IMR-90 (cell line): ENCODE data around the gene CMC1. TPM values are rescaled to one million over a fixed set of nuclear protein-coding genes. Genes with fewer than 3 reads are reported as not detected.

Experiments used
- ATAC-seq: fragments of 200-7000 bp; cut with Tn5 transposase; 2 replicates; pipeline ENCODE4 v1.9.1; 2020; ENCODE audit warnings: low read depth, mild to moderate bottlenecking, moderate library complexity
- BruUV-seq: library from RNA; stranded (reverse); fragments of 400-500 nt; replicated peaks from 2 replicates; lab custom pipeline; 2021; lab: Mats Ljungman, UMichigan
- CTCF ChIA-PET: fragments of 300-600 bp; formaldehyde crosslinking; extraction: SDS; loops from one replicate; lab custom pipeline; 2021; ENCODE audit warnings: antibody characterized with exemption; lab: Yijun Ruan, JAX
- POLR2A ChIA-PET: fragments of 300-600 bp; sonication (Branson Sonifier 250); formaldehyde crosslinking; loops from one replicate; lab custom pipeline; 2022; ENCODE audit warnings: antibody characterized with exemption; ENCODE audit not compliant: unreplicated experiment; lab: Charles Lee
- DNase-seq: peaks from one replicate; pipeline ENCODE4 v3.0.0; 2013
- H2AFZ ChIP-seq: replicated peaks from 2 replicates; pipeline ENCODE3; 2013; ENCODE audit warnings: low read length, mild to moderate bottlenecking; ENCODE audit not compliant: poor library complexity
- H2AK5ac ChIP-seq: 2 replicates; pipeline ENCODE4 v1.6.1; 2013; ENCODE audit warnings: low read depth, low read length, inconsistent platforms
- H2AK9ac ChIP-seq: replicated peaks from 2 replicates; pipeline ENCODE3; 2013; ENCODE audit warnings: mild to moderate bottlenecking, low read depth, low read length, moderate library complexity; ENCODE audit not compliant: poor library complexity
- H2BK120ac ChIP-seq: 2 replicates; pipeline ENCODE4 v1.6.1; 2013; ENCODE audit warnings: low read depth, low read length, inconsistent platforms
- H2BK15ac ChIP-seq: 3 replicates; pipeline ENCODE4 v1.6.1; 2013; ENCODE audit warnings: low read depth, low read length, inconsistent platforms
- H2BK20ac ChIP-seq: 2 replicates; pipeline ENCODE4 v1.6.1; 2013; ENCODE audit warnings: low read depth, mild to moderate bottlenecking, inconsistent platforms, low read length, moderate library complexity
- H2BK5ac ChIP-seq: 2 replicates; pipeline ENCODE4 v1.6.1; 2013; ENCODE audit warnings: mild to moderate bottlenecking, low read depth, low read length, inconsistent platforms; ENCODE audit not compliant: poor library complexity, severe bottlenecking
- H3K14ac ChIP-seq: replicated peaks from 2 replicates; pipeline ENCODE4 v1.6.1; 2013; ENCODE audit warnings: low read depth, low read length, inconsistent platforms
- H3K18ac ChIP-seq: 2 replicates; pipeline ENCODE4 v1.6.1; 2013; ENCODE audit warnings: low read depth, low read length, control low read depth
- H3K23ac ChIP-seq: 2 replicates; pipeline ENCODE4 v1.6.1; 2013; ENCODE audit warnings: low read depth, low read length, inconsistent platforms
- H3K27ac ChIP-seq: 2 replicates; pipeline ENCODE4 v1.5.1; 2013; ENCODE audit warnings: mild to moderate bottlenecking, control low read depth, low read length; ENCODE audit not compliant: insufficient read depth
- H3K27me3 ChIP-seq: 2 replicates; pipeline ENCODE4 v1.6.1; 2013; ENCODE audit warnings: low read length; ENCODE audit not compliant: control insufficient read depth, insufficient read depth
- H3K36me3 ChIP-seq: 2 replicates; pipeline ENCODE4 v1.6.1; 2013; ENCODE audit warnings: low read length, mixed read lengths; ENCODE audit not compliant: control insufficient read depth, insufficient read depth
- H3K4ac ChIP-seq: 2 replicates; pipeline ENCODE4 v1.6.1; 2013; ENCODE audit warnings: low read depth, low read length, inconsistent platforms
- H3K4me1 ChIP-seq: 2 replicates; pipeline ENCODE4 v1.6.1; 2013; ENCODE audit warnings: low read length, mixed read lengths; ENCODE audit not compliant: control insufficient read depth, insufficient read depth
- H3K4me2 ChIP-seq: 2 replicates; pipeline ENCODE4 v1.6.1; 2013; ENCODE audit warnings: low read depth, mild to moderate bottlenecking, control low read depth, low read length, moderate library complexity
- H3K4me3 ChIP-seq: 2 replicates; pipeline ENCODE4 v1.5.1; 2013; ENCODE audit warnings: low read depth, mild to moderate bottlenecking, control low read depth, low read length, moderate library complexity; ENCODE audit not compliant: insufficient read depth
- H3K56ac ChIP-seq: 2 replicates; pipeline ENCODE4 v1.6.1; 2013; ENCODE audit warnings: low read length, inconsistent platforms; ENCODE audit not compliant: insufficient read depth; ENCODE audit errors: extremely low read depth
- H3K79me1 ChIP-seq, 2 experiments: 2 replicates each; pipeline ENCODE4 v1.6.1; 2013; ENCODE audit warnings: low read length in 2 of 2, inconsistent platforms in 1 of 2, low read depth in 1 of 2
- H3K9ac ChIP-seq: 2 replicates; pipeline ENCODE4 v1.6.1; 2013; ENCODE audit warnings: low read depth, low read length, control low read depth
- H3K9me1 ChIP-seq: 2 replicates; pipeline ENCODE4 v1.6.1; 2013; ENCODE audit warnings: low read length, inconsistent platforms; ENCODE audit not compliant: insufficient read depth
- H3K9me3 ChIP-seq: 2 replicates; pipeline ENCODE4 v1.6.1; 2013; ENCODE audit warnings: low read length; ENCODE audit not compliant: control insufficient read depth, insufficient read depth
- H4K20me1 ChIP-seq: 2 replicates; pipeline ENCODE4 v1.6.1; 2013; ENCODE audit warnings: low read length, inconsistent platforms; ENCODE audit not compliant: insufficient read depth
- H4K5ac ChIP-seq: 2 replicates; pipeline ENCODE4 v1.6.1; 2013; ENCODE audit warnings: mild to moderate bottlenecking, low read depth, low read length, control low read depth
- H4K8ac ChIP-seq, 2 experiments: 2 replicates each; pipeline ENCODE4 v1.6.1; 2013; ENCODE audit warnings: low read depth in 2 of 2, low read length in 2 of 2, control low read depth in 1 of 2, inconsistent platforms in 1 of 2
- H4K91ac ChIP-seq: 2 replicates; pipeline ENCODE4 v1.6.1; 2013; ENCODE audit warnings: low read depth, low read length, inconsistent platforms; ENCODE audit not compliant: insufficient read depth
- BHLHE40 ChIP-seq: fragments of 150-350 bp; IDR thresholded peaks from 2 replicates; pipeline ENCODE4 v1.6.1; 2016; ENCODE audit warnings: mild to moderate bottlenecking, low read depth, low read length
- CEBPB ChIP-seq: IDR thresholded peaks from 2 replicates; pipeline ENCODE4 v1.6.1; 2012; ENCODE audit warnings: low read depth, low read length, improper control_type of control experiment
- CHD1 ChIP-seq: IDR thresholded peaks from 2 replicates; pipeline ENCODE4 v1.6.1; 2012; ENCODE audit warnings: low read depth, low read length, improper control_type of control experiment
- FOS ChIP-seq: fragments of 150-350 bp; IDR thresholded peaks from 2 replicates; pipeline ENCODE4 v1.6.1; 2016; ENCODE audit warnings: low read depth, low read length
- MAFK ChIP-seq: IDR thresholded peaks from 2 replicates; pipeline ENCODE4 v1.6.1; 2012; ENCODE audit warnings: low read depth, low read length, improper control_type of control experiment
- MAZ ChIP-seq: IDR thresholded peaks from 2 replicates; pipeline ENCODE4 v1.6.1; 2012; ENCODE audit warnings: low read depth, mild to moderate bottlenecking, low read length, improper control_type of control experiment, moderate library complexity, borderline replicate concordance
- MXI1 ChIP-seq: IDR thresholded peaks from 2 replicates; pipeline ENCODE4 v1.6.1; 2012; ENCODE audit warnings: low read depth, mild to moderate bottlenecking, low read length, moderate library complexity, borderline replicate concordance
- NFE2L2 ChIP-seq: fragments of 150-350 bp; IDR thresholded peaks from 2 replicates; pipeline ENCODE4 v1.6.1; 2016; ENCODE audit warnings: low read depth, mild to moderate bottlenecking, low read length
- POLR2A ChIP-seq: IDR thresholded peaks from 2 replicates; pipeline ENCODE4 v1.6.1; 2012; ENCODE audit warnings: mild to moderate bottlenecking, low read depth, low read length
- RAD21 ChIP-seq: IDR thresholded peaks from 2 replicates; pipeline ENCODE4 v1.6.1; 2012; ENCODE audit warnings: low read length, improper control_type of control experiment
- RCOR1 ChIP-seq: IDR thresholded peaks from 2 replicates; pipeline ENCODE4 v1.6.1; 2012; ENCODE audit warnings: mild to moderate bottlenecking, low read length, improper control_type of control experiment; ENCODE audit not compliant: insufficient replicate concordance
- RFX5 ChIP-seq: IDR thresholded peaks from 2 replicates; pipeline ENCODE4 v1.8.0; 2012; ENCODE audit warnings: low read depth, mild to moderate bottlenecking, low read length, moderate library complexity
- SMC3 ChIP-seq: fragments of 150-350 bp; IDR thresholded peaks from 2 replicates; pipeline ENCODE4 v1.6.1; 2016; ENCODE audit warnings: low read depth, mild to moderate bottlenecking, antibody characterized with exemption, low read length, moderate library complexity
- WGBS, 2 experiments: methylation state at CpG; one replicate each; pipeline versions ENCODE4 v1.1.5 to v1.1.7; 2013; ENCODE audit warnings: missing lambda C conversion rate in 2 of 2; ENCODE audit not compliant: insufficient read length in 1 of 2; ENCODE audit errors: extremely low coverage in 2 of 2; 5-methylcytosine and 5-hydroxymethylcytosine counted together
- dilution Hi-C: fragments of 300-500 bp; cut with HindIII; formaldehyde crosslinking; loops from one replicate; pipeline ENCODE4 v1.14.3; 2018; ENCODE audit warnings: low sequenced_read_pairs; ENCODE audit not compliant: unreplicated experiment
- in situ Hi-C: fragments of 300-500 bp; cut with MboI; formaldehyde crosslinking; loops from 3 replicates; pipeline ENCODE4 v1.14.3; 2019; ENCODE audit warnings: low sequenced_read_pairs, inconsistent platforms, mixed read lengths
- intact Hi-C: fragments of 100-400 bp; cut with micrococcal nuclease; formaldehyde crosslinking; loops from 2 replicates; pipeline ENCODE4 v1.10.0; 2022
- polyA plus RNA-seq, 3 experiments: library from polyadenylated mRNA; depleted of rRNA; stranded (reverse); fragments of >200 nt; gene quantifications; 2 replicates each; pipeline ENCODE4 v1.2.3, GENCODE V29; 2012; ENCODE audit warnings: low replicate concordance in 1 of 3
- total RNA-seq: library from RNA; depleted of rRNA; stranded (reverse); fragments of >200 nt; gene quantifications from 2 replicates; pipeline ENCODE4 v1.2.3, GENCODE V29; 2012
- TF ChIP-seq, protein P1 (sequence below): conservative IDR thresholded peaks from 2 replicates; pipeline ENCODE4 v1.5.1; 2012; ENCODE audit warnings: mild to moderate bottlenecking, low read depth, low read length, improper control_type of control experiment
- TF ChIP-seq, protein P2 (sequence below): fragments of 150-350 bp; IDR thresholded peaks from 2 replicates; pipeline ENCODE4 v1.6.1; 2016; ENCODE audit warnings: low read depth, mild to moderate bottlenecking, low read length, moderate library complexity, borderline replicate concordance
- TF ChIP-seq, protein P3 (sequence below): fragments of 150-350 bp; IDR thresholded peaks from 2 replicates; pipeline ENCODE4 v1.6.1; 2017; ENCODE audit warnings: mild to moderate bottlenecking, antibody characterized with exemption, low read length, low read depth

CMC1 gene
- total and polyA plus RNA-seq, 2 of the 4 experiments (the other 2 are of a cell fraction) = 1.6 to 18.3 TPM

DNA sequence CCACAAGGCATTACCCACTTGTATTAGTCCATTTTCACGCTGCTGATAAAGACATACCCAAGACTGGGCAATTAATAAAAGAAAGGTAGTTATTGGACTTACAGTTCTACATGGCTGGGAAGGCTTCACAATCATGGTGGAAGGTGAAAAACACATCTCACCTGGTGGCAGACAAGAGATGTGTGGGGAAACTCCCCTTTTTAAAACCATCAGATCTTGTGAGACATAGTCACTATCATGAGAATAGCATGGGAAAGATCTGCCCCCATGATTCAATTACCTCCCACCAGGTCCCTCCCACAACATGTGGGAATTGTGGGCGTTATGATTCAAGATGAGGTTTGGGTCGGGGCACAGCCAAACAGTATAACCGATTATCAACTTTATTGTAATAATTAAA is 17.0 kb upstream of the CMC1 start:
- POLR2A ChIA-PET = no interaction called here
- H2AK9ac ChIP-seq = no peak overlapping the region
- H4K91ac ChIP-seq = no peak overlapping the region
- H3K79me1 ChIP-seq = no peaks in the 10 kb centered on the region
- no peak overlapping the region for H4K8ac ChIP-seq
- no peak overlapping the region for H3K18ac ChIP-seq
- no peak overlapping the region for H3K27ac ChIP-seq
- no peaks in the 10 kb centered on the region for H3K9me1 ChIP-seq
- H3K36me3 ChIP-seq = no peaks in the 10 kb centered on the region
- H3K14ac ChIP-seq = no peak overlapping the region
- in situ Hi-C loops (no loop called here), intact Hi-C loops (no loop called here), dilution Hi-C loops (no loop called here)
- H3K56ac ChIP-seq = no peak overlapping the region
- CTCF ChIA-PET = no interaction called here
- H2BK5ac ChIP-seq = no peak overlapping the region
- no peaks in the 10 kb centered on the region for H4K20me1 ChIP-seq
- H4K5ac ChIP-seq = no peak overlapping the region
- no peak overlapping the region for H2BK120ac ChIP-seq
- no peak overlapping the region for H3K4me2 ChIP-seq
- no peak overlapping the region for H2AFZ ChIP-seq
- H3K9me3 ChIP-seq = no peaks in the 10 kb centered on the region
- H3K23ac ChIP-seq = no peak overlapping the region
- H2BK15ac ChIP-seq = no peak overlapping the region
- H3K4ac ChIP-seq = no peak overlapping the region
- TF ChIP-seq, protein P1, sequence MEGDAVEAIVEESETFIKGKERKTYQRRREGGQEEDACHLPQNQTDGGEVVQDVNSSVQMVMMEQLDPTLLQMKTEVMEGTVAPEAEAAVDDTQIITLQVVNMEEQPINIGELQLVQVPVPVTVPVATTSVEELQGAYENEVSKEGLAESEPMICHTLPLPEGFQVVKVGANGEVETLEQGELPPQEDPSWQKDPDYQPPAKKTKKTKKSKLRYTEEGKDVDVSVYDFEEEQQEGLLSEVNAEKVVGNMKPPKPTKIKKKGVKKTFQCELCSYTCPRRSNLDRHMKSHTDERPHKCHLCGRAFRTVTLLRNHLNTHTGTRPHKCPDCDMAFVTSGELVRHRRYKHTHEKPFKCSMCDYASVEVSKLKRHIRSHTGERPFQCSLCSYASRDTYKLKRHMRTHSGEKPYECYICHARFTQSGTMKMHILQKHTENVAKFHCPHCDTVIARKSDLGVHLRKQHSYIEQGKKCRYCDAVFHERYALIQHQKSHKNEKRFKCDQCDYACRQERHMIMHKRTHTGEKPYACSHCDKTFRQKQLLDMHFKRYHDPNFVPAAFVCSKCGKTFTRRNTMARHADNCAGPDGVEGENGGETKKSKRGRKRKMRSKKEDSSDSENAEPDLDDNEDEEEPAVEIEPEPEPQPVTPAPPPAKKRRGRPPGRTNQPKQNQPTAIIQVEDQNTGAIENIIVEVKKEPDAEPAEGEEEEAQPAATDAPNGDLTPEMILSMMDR = no peak
- TF ChIP-seq, protein P2, sequence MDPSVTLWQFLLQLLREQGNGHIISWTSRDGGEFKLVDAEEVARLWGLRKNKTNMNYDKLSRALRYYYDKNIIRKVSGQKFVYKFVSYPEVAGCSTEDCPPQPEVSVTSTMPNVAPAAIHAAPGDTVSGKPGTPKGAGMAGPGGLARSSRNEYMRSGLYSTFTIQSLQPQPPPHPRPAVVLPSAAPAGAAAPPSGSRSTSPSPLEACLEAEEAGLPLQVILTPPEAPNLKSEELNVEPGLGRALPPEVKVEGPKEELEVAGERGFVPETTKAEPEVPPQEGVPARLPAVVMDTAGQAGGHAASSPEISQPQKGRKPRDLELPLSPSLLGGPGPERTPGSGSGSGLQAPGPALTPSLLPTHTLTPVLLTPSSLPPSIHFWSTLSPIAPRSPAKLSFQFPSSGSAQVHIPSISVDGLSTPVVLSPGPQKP = no peak
- no peak for TF ChIP-seq NFE2L2
- no peak for TF ChIP-seq MAFK
- no peak for TF ChIP-seq RCOR1
- TF ChIP-seq POLR2A = no peak
- TF ChIP-seq MXI1 = no peak
- no peak for TF ChIP-seq BHLHE40
- TF ChIP-seq, protein P3, sequence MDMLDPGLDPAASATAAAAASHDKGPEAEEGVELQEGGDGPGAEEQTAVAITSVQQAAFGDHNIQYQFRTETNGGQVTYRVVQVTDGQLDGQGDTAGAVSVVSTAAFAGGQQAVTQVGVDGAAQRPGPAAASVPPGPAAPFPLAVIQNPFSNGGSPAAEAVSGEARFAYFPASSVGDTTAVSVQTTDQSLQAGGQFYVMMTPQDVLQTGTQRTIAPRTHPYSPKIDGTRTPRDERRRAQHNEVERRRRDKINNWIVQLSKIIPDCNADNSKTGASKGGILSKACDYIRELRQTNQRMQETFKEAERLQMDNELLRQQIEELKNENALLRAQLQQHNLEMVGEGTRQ = no peak
- no peak for TF ChIP-seq MAZ
- no peak for TF ChIP-seq RAD21
- no peak for TF ChIP-seq CHD1
- TF ChIP-seq SMC3 = no peak
- no peak for TF ChIP-seq RFX5
- TF ChIP-seq FOS = no peak
- no peak for TF ChIP-seq CEBPB
- BruUV-seq = no TSS peak
- H2BK20ac ChIP-seq = no peak overlapping the region
- H3K4me1 ChIP-seq = no peaks in the 10 kb centered on the region
- no peak overlapping the region for H2AK5ac ChIP-seq
- H3K9ac ChIP-seq = no peak overlapping the region
- WGBS, 2 experiments = no CpG with 5 or more reads among the region's 4 CpGs
- DNase-seq (no peak), ATAC-seq (no peak)
- H3K4me3 ChIP-seq = no peak overlapping the region
- H3K27me3 ChIP-seq = no peaks in the 10 kb centered on the region; the same call in none of the 2 replicates
